Endothelial cell of umbilical vein (primary cell): ENCODE results near the gene TESMIN. TPM values are rescaled to one million over a fixed set of nuclear protein-coding genes. Genes with fewer than 3 reads are reported as not detected.

Experiments
- BruUV-seq: library from RNA; stranded (reverse); fragments of 400-500 nt; replicated peaks from 2 replicates; lab custom pipeline; 2021; lab: Mats Ljungman, UMichigan
- CTCF ChIA-PET: fragments of 300-600, 350-600 bp; sonication (Branson Sonifier 250); formaldehyde crosslinking; loops from one replicate; lab custom pipeline; 2021; ENCODE audit warnings: antibody characterized with exemption, inconsistent platforms; lab: Charles Lee
- POLR2A ChIA-PET: fragments of 300-600, 350-600 bp; sonication (Branson Sonifier 250); formaldehyde crosslinking; loops from one replicate; lab custom pipeline; 2021; ENCODE audit warnings: antibody characterized with exemption, inconsistent platforms; lab: Charles Lee
- DNase-seq: peaks from one replicate; pipeline ENCODE4 v3.0.0-alpha.2; 2011; ENCODE audit warnings: low read depth, low spot score
- FAIRE-seq: peaks from 2 replicates; lab custom pipeline; 2011; peaks lifted over from hg19 to GRCh38; lab: Jason Lieb, UNC
- H2AFZ ChIP-seq: 2 replicates; pipeline ENCODE4 v1.6.0; 2012; ENCODE audit warnings: low read depth, low read length, control low read depth, inconsistent platforms
- H3K27ac ChIP-seq: 2 replicates; pipeline ENCODE4 v1.5.1; 2011; ENCODE audit warnings: low read depth, mild to moderate bottlenecking, control low read depth, low read length, moderate library complexity; ENCODE audit not compliant: insufficient read depth
- H3K27me3 ChIP-seq, 2 experiments: 2 replicates each; pipeline versions ENCODE4 v1.6.0 to v1.6.1; 2011; ENCODE audit warnings: low read length in 2 of 2, mixed read lengths in 1 of 2; ENCODE audit not compliant: control insufficient read depth in 2 of 2, insufficient read depth in 2 of 2
- H3K36me3 ChIP-seq, 2 experiments: 2 replicates in 1 of 2; 3 replicates in 1 of 2; pipeline ENCODE4 v1.5.1; 2011; ENCODE audit warnings: low read length in 2 of 2, mild to moderate bottlenecking in 1 of 2, moderate library complexity in 1 of 2; ENCODE audit not compliant: control insufficient read depth in 2 of 2, insufficient read depth in 2 of 2; ENCODE audit errors: extremely low read depth in 1 of 2
- H3K4me1 ChIP-seq: 3 replicates; pipeline ENCODE4 v1.5.1; 2011; ENCODE audit warnings: mild to moderate bottlenecking, low read length; ENCODE audit not compliant: control insufficient read depth, insufficient read depth; ENCODE audit errors: extremely low read depth
- H3K4me2 ChIP-seq: 2 replicates; pipeline ENCODE4 v1.6.1; 2011; ENCODE audit warnings: low read length, control low read depth, mixed read lengths; ENCODE audit not compliant: insufficient read depth
- H3K4me3 ChIP-seq, 3 experiments: fragments of 200-600 bp in 1 of 3; sonication (generic), shearing (Covaris generic) in 1 of 3; replicated peaks in 1 of 3; 2 replicates each; pipeline ENCODE4 v1.5.1; 2011 to 2016; ENCODE audit warnings: control low read depth in 3 of 3, low read length in 3 of 3, mild to moderate bottlenecking in 2 of 3, inconsistent platforms in 1 of 3, low read depth in 1 of 3, moderate library complexity in 1 of 3; ENCODE audit not compliant: insufficient read depth in 1 of 3
- H3K79me2 ChIP-seq: 2 replicates; pipeline ENCODE4 v1.6.0; 2012; ENCODE audit warnings: low read length, inconsistent platforms; ENCODE audit not compliant: control insufficient read depth, insufficient read depth
- H3K9ac ChIP-seq: replicated peaks from 2 replicates; pipeline ENCODE3; 2011; ENCODE audit warnings: low read length, control low read depth; ENCODE audit not compliant: insufficient read depth; ENCODE audit errors: extremely low read depth
- H3K9me1 ChIP-seq: replicated peaks from 3 replicates; pipeline ENCODE4 v1.6.0; 2011; ENCODE audit warnings: mild to moderate bottlenecking, low read length; ENCODE audit not compliant: control insufficient read depth, insufficient read depth; ENCODE audit errors: extremely low read depth
- H3K9me3 ChIP-seq: replicated peaks from 2 replicates; pipeline ENCODE4 v1.5.1; 2012; ENCODE audit warnings: low read length, inconsistent platforms; ENCODE audit not compliant: control insufficient read depth, insufficient read depth
- H4K20me1 ChIP-seq: replicated peaks from 2 replicates; pipeline ENCODE3; 2011; ENCODE audit warnings: mild to moderate bottlenecking, low read length; ENCODE audit not compliant: control insufficient read depth, insufficient read depth; ENCODE audit errors: extremely low read depth
- CTCF ChIP-seq, 2 donors: IDR thresholded peaks; 1 replicate in 1 of 2; 2 replicates in 1 of 2; pipeline ENCODE4 v1.5.1; 2011; ENCODE audit warnings: low read length in 2 of 2, mild to moderate bottlenecking in 2 of 2, moderate library complexity in 2 of 2, control low read depth in 1 of 2, inconsistent platforms in 1 of 2, low read depth in 1 of 2; ENCODE audit not compliant: insufficient read depth in 1 of 2; ENCODE audit errors: extremely low read depth in 1 of 2
- EZH2 ChIP-seq: IDR thresholded peaks from 2 replicates; pipeline ENCODE4 v1.6.1; 2012; ENCODE audit warnings: borderline replicate concordance, low read depth, mild to moderate bottlenecking, moderate library complexity, low read length, inconsistent platforms; ENCODE audit not compliant: severe bottlenecking
- FOS ChIP-seq: IDR thresholded peaks from 2 replicates; pipeline ENCODE4 v1.6.1; 2011; ENCODE audit warnings: mild to moderate bottlenecking, low read length, moderate library complexity, borderline replicate concordance; ENCODE audit not compliant: insufficient read depth
- GATA2 ChIP-seq: IDR thresholded peaks from 2 replicates; pipeline ENCODE4 v1.7.0; 2011; ENCODE audit warnings: low read depth, mild to moderate bottlenecking, moderate library complexity, mixed read lengths, low read length; ENCODE audit not compliant: insufficient read length, insufficient read depth
- JUN ChIP-seq: IDR thresholded peaks from 2 replicates; pipeline ENCODE4 v1.6.1; 2011; ENCODE audit warnings: borderline replicate concordance, low read depth; ENCODE audit not compliant: insufficient read length, insufficient read depth
- MYC ChIP-seq: IDR thresholded peaks from one replicate; pipeline ENCODE4 v1.6.1; 2011; ENCODE audit warnings: mild to moderate bottlenecking, low read depth, low read length
- POLR2A ChIP-seq: IDR thresholded peaks from 2 replicates; pipeline ENCODE4 v1.6.1; 2012; ENCODE audit warnings: low read depth, mild to moderate bottlenecking, control low read depth, low read length
- POLR2AphosphoS5 ChIP-seq: IDR thresholded peaks from 2 replicates; pipeline ENCODE4 v1.6.1; 2012; ENCODE audit warnings: low read depth, mild to moderate bottlenecking, control low read depth, low read length, moderate library complexity; ENCODE audit not compliant: insufficient read depth
- dilution Hi-C: fragments of 300-500 bp; cut with MboI; formaldehyde crosslinking; loops from one replicate; pipeline ENCODE4 v1.15.0; 2019; ENCODE audit warnings: low sequenced_read_pairs; ENCODE audit not compliant: extremely low pct_ligation_motif_present
- intact Hi-C: fragments of 100-400 bp; cut with micrococcal nuclease; formaldehyde crosslinking; loops from one replicate; pipeline ENCODE4 v1.10.0; 2022
- polyA plus RNA-seq, 4 experiments: library from polyadenylated mRNA; depleted of rRNA in 3 of 4; stranded (reverse) in 3 of 4; unstranded in 1 of 4; fragments of >200 nt; gene quantifications; 2 replicates each; pipeline versions ENCODE4 v1.2.1 to v1.2.3, GENCODE V29; 2011 to 2012; ENCODE audit warnings: missing spikeins in 1 of 4
- total RNA-seq: library from RNA; stranded (reverse); gene quantifications from 2 replicates; pipeline ENCODE4 v1.2.3, GENCODE V29; 2021
- TF ChIP-seq, protein P1 (sequence below): IDR thresholded peaks from 2 replicates; pipeline ENCODE4 v1.6.1; 2011; ENCODE audit not compliant: insufficient read depth, insufficient read length

The TESMIN gene
- total and polyA plus RNA-seq, 2 donors (not counting 3 experiments of a cell fraction or from before 2014, with no cell fraction given): 1.7 to 6.1 TPM

- Histone ChIP-seq H3K9me3 (no peaks in the 10 kb centered on the region), H3K9me1 (no peaks in the 10 kb centered on the region), H2AFZ (no peak overlapping the region), H3K79me2 (no peaks in the 10 kb centered on the region), H3K9ac (no peak overlapping the region), H4K20me1 (no peaks in the 10 kb centered on the region), H3K4me3 (no peak overlapping the region), H3K27ac (no peak overlapping the region), H3K36me3 (peaks cover 2 to 34% of the 10 kb centered on the region in 2 experiments), H3K27me3 (no peaks in the 10 kb centered on the region), H3K4me1 (no peaks in the 10 kb centered on the region), H3K4me2 (no peak overlapping the region)
- FAIRE-seq (no peak), DNase-seq (no peak)
- no TSS peak for BruUV-seq
- dilution Hi-C loops: no loop called here
- POLR2A ChIA-PET: no interaction called here
- intact Hi-C loops: no loop called here
- CTCF ChIA-PET: no interaction called here
- TF ChIP-seq POLR2AphosphoS5 (no peak), CTCF (IDR thresholded peaks at IDR 0.05; ENCODE audit: extremely low read depth in 1 of 2, insufficient read depth in 1 of 2, low read depth in 1 of 2, low read length in 2 of 2) (no peak), MYC (no peak), EZH2 (no peak), FOS (no peak), POLR2A (no peak), JUN (no peak), GATA2 (no peak)
- TF ChIP-seq, protein P1, sequence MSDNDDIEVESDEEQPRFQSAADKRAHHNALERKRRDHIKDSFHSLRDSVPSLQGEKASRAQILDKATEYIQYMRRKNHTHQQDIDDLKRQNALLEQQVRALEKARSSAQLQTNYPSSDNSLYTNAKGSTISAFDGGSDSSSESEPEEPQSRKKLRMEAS: no peak
These were observed 11.9 kb upstream of the TESMIN start for GRCh38 chr11:68763181-68763721.
